NB4 (cell line): ENCODE measurements around the gene PTPN6.

Experiments used
- CTCF ChIP-seq: IDR thresholded peaks from one replicate; pipeline ENCODE4 v1.5.1; 2012; ENCODE audit warnings: low read depth, low read length
- MYC ChIP-seq: IDR thresholded peaks from 2 replicates; pipeline ENCODE4 v1.6.1; 2011; ENCODE audit warnings: low read depth, low read length
- POLR2A ChIP-seq: IDR thresholded peaks from 2 replicates; pipeline ENCODE4 v1.6.1; 2011; ENCODE audit warnings: mild to moderate bottlenecking; ENCODE audit not compliant: insufficient read length; ENCODE audit errors: extremely low read depth

- TF ChIP-seq CTCF = no peak
- TF ChIP-seq POLR2A = no peak
- TF ChIP-seq MYC = no peak
Measured at GRCh38 chr12:6978611-6979011, 27.5 kb downstream of the PTPN6 start.
